GM03348 (cell line): ENCODE measurements around the gene RASSF7.
"Not testable (repeated sequence)": the region's sequence is repeated elsewhere in the genome, so short reads cannot be mapped to it uniquely, and the experiment has no call there.

Experiments
- DNase-seq: peaks from one replicate; pipeline ENCODE4 v3.0.0; 2012; ENCODE audit warnings: low spot score

The RASSF7 gene

DNA sequence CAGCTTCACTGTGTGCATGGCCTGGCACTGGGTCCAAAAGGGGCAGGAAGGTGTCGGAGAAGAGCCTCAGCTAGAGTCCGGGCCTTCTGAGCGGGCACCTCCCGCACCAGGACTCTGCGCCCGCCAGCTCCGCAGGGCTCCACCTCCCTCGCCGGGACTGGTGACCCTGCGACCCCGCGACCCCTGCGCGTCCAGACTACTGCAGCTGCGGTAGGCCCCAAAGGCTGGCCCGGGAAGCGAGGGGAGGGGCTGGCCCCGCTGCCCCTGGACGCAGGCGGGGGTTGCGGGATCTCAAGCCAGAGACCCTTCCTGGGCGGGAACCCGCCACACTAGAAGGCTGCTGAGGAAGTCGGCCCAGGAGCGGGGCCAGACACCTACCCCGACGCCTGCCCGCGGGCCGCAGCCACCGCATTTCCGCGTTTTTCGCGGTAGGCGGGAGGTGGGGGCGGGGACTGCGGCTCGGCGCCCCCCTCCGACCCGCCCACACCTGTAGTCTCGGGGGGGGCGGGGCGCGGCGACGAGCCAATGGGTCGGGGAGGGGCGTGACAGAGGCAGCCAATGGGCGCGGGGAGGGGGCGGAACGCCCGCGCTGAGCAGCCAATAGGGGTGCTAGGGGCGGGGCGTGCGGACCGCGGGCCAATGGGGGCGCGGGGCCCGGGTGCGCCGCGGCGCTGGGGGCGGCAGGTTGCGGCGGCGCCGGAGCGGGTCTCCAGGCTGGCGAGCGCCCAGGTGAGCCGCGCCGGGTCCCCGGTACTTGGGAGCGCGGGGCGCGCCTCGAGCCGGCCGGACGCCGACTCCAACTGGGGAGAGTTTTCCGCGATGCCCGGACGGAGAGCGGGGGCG lies at the start of gene RASSF7, which contains the start of gene LMNTD2:
Gene RASSF7 (plus strand): TSS at position 666 of the 843 bp plus-strand sequence. CDS start 799 bp downstream, outside the sequence.
Gene LMNTD2 (minus strand): TSS at position 434 of the 843 bp plus-strand sequence. CDS start 22 bp downstream, at position 412.
- peak; percentile 100 for DNase-seq

- no peak for DNase-seq
Observed at GRCh38 chr11:512761-513595, 47.8 kb upstream of the RASSF7 start.

DNA sequence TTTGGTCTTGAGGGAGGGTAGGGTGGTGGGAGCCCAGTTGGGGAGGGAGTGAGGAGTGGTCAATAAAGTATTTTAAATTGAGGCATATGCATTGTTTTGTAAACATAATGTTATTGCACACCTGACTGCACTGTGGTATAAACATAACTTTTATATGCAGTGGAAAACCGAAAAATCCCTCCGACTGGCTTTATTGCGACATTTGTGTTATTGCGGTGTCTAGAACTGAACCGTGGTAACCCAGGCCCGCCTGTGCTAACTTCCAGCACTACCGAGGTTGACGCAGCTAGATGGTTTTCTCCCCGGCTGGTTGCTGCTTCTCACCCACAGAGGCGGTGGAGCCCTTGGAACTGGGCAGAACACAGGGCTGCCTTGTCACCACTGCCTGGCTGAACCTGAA lies 46.2 kb upstream of the RASSF7 start:
- no peak for DNase-seq

- no peak for DNase-seq
Observed at GRCh38 chr11:515131-515530, 45.6 kb upstream of the RASSF7 start.

DNA sequence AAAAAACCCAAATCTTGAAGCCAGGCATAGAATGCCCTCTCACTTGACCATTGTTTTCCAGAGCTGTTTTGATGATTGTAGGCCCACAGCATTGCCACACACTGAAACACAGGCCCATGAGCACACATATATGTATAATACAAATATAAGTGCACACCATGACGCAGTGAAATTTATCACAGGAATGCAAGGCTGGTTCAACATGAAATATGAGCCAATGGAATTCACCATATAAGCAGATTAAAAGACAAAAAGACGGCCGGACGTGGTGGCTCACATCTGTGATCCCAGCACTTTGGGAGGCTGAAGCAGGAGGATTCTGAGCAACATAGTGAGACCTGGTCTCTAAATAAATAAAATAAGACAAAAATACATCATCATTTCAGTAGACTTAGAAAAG lies 44.4 kb upstream of the RASSF7 start:
- no peak for DNase-seq

GRCh38 chr11:516918-517685 lies 43.7 kb upstream of the RASSF7 start:
- DNase-seq = not testable (repeated sequence)

- DNase-seq = peak; percentile 96
Observed at GRCh38 chr11:518463-519202, 42.1 kb upstream of the RASSF7 start.

DNA sequence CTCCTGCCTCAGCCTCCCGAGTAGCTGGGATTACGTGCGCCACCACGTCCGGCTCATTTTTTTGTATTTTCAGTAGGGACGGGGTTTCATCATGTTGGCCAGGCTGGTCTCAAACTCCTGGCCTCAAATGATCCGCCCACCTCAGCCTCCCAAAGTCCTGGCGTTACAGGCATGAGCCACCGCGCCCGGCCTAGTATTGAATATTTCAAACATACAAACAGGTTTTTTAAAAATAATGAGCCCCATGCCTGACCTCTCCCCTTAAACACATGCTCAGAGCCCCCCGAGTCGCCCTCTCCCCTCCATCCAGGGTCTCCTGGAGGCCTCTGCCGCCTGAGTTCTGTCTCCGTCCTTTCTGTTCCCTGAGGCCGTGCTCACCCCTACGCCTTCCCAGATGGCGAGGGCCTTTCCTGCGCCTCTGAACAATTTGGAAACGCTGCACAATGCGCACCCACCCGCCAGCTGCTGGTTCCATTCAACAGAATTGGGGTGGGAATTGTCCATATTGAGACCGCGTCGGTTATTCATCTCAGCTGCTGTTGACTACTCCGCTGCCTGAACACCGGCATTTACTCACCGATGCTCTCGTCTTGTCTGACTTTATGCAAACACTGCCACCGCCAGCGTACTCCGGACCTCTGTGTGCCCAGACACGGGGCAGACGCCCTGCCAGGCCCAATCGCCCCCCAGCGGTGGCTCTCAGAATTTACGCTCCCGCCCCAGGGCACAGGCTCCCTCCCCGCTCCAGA lies 40.2 kb upstream of the RASSF7 start:
- no peak for DNase-seq

DNA sequence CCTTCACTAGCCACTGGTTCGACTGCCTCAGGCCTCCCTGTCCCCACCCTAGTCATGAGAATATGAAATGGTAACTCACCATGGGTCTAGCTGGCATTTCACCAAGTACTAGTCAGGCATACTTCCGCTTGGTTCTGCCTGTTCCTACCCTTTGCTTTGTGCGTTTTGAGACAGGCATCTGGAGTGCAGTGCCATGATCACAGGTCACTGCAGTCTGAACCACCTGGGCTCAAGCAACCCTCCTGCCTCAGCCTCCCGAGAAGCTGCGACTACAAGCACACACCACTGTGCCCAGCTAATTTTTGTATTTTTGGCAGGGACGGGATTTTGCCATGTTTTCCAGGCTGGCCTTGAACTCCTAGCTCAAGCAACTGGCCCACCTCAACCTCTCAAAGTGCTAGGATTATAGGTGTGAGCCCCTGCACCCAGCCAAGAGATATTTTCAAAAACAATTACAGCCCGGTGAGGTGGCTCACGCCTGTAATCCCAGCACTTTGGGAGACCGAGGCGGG lies 39.5 kb upstream of the RASSF7 start:
- no peak for DNase-seq

DNA sequence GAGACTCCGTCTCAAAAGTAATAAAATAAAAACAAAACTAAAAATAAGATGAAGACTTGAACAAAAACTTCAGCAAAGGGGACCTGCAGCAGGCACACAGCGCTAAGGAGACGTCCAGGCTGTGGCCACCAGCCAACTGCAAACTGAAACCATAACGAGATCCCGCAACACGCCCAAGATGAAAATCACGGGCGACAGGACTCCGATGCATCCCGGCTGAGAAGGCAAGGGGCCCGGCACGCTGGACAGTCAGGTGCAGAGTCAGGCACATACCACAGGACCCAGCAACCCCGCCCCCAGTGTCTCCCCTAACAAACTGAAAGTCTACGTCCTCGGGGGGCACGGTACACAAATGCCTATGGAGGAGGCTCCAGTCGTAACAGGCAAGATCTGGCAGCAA lies 34.6 kb upstream of the RASSF7 start:
- no peak for DNase-seq

- no peak for DNase-seq
Observed at GRCh38 chr11:528166-528814, 32.5 kb upstream of the RASSF7 start.

GRCh38 chr11:528815-529727 lies 31.7 kb upstream of the RASSF7 start:
- DNase-seq = no peak

DNA sequence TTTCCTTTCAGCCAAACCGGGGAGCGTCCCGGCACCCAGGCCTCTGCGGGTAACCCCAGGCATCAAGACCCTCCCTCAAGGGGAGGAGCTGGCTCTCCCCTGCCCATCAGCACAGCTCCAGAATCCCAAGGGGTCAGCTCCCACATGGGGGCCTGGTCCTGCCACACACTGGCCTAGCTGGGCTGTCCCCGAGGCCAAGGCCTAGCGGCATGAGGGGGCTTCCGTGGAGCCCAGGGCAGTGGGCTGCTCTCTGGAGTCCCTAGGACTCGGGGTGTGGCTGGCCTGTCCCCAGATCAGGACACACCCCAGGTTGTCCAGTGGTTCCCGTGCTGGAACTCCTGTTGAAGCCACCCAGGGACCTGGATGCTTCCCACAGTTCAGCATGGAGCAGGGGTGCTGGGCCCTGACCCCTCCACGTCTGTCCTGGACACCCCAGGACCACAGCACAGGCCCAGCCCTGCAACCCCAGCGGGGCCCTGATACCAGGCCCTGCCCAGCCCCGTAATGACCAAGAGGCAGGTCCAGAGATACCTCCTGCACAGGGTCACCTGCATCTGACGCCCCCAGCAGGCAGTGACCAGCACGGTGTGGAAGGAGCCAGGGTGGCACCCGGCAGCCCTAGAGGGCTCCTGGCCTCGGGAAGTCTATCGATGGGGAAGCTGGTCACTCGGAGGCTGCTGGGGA lies 30.9 kb upstream of the RASSF7 start:
- no peak for DNase-seq

- no peak for DNase-seq
Observed at GRCh38 chr11:530960-531831, 29.6 kb upstream of the RASSF7 start.

- DNase-seq = no peak
Observed at GRCh38 chr11:531919-532526, 28.7 kb upstream of the RASSF7 start.

- no peak for DNase-seq
Observed at GRCh38 chr11:532527-532985, 28.2 kb upstream of the RASSF7 start.
